Transverse colon (tissue), 4 donors: ENCODE results near the gene VNN1. TPM values are rescaled to one million over a fixed set of nuclear protein-coding genes. Genes with fewer than 3 reads are reported as not detected.

Experiments used
- DNase-seq: peaks from one replicate; pipeline ENCODE4 v3.0.0-alpha.2; 2019
- H3K27ac ChIP-seq, 4 donors: fragments of 200-600 bp; sonication (generic); 2 replicates each; pipeline ENCODE4 v1.5.1; 2016 to 2018; ENCODE audit warnings: inconsistent platforms in 4 of 4
- H3K27me3 ChIP-seq: fragments of 200-600 bp; sonication (generic); 2 replicates; pipeline ENCODE4 v1.5.1; 2017; ENCODE audit warnings: inconsistent platforms
- H3K36me3 ChIP-seq, 4 donors: fragments of 200-600 bp; sonication (generic); 2 replicates each; pipeline ENCODE4 v1.5.1; 2017 to 2019; ENCODE audit warnings: inconsistent platforms in 4 of 4
- H3K4me1 ChIP-seq, 4 donors: fragments of 200-600 bp; sonication (generic); 2 replicates each; pipeline ENCODE4 v1.5.1; 2017 to 2020; ENCODE audit warnings: inconsistent platforms in 4 of 4
- H3K4me3 ChIP-seq, 4 donors: fragments of 200-600 bp; sonication (generic); 1 replicate in 1 of 4; 2 replicates in 3 of 4; pipeline versions ENCODE4 v1.5.1 to v1.6.1; 2017 to 2019; ENCODE audit warnings: inconsistent platforms in 4 of 4
- H3K9me3 ChIP-seq, 2 donors: fragments of 200-600 bp; sonication (generic); 2 replicates each; pipeline ENCODE4 v1.5.1; 2017 to 2019; ENCODE audit warnings: inconsistent platforms in 2 of 2
- EP300 ChIP-seq: sonication (generic); formaldehyde crosslinking; IDR thresholded peaks from one replicate; pipeline ENCODE4 v1.6.1; 2017; ENCODE audit warnings: antibody characterized with exemption, low read depth
- POLR2A ChIP-seq: fragments of 450-650 bp; IDR thresholded peaks from one replicate; pipeline ENCODE4 v1.6.1; 2016; ENCODE audit warnings: antibody characterized with exemption, mild to moderate bottlenecking, moderate library complexity
- POLR2AphosphoS5 ChIP-seq, 3 donors: sonication (generic); formaldehyde crosslinking; IDR thresholded peaks; one replicate each; pipeline ENCODE4 v1.6.1; 2016; ENCODE audit warnings: antibody characterized with exemption in 3 of 3
- WGBS, 2 donors: methylation state at CpG; one replicate each; pipeline ENCODE4 v1.1.5; 2018; ENCODE audit warnings: low coverage in 1 of 2; 5-methylcytosine and 5-hydroxymethylcytosine counted together
- in situ Hi-C, 4 donors: fragments of 200-750 bp; cut with MboI; loops; one replicate each; pipeline versions ENCODE4 v1.15.0 to v1.15.1; 2017; ENCODE audit warnings: low sequenced_read_pairs in 3 of 4, low pct_ligation_motif_present in 1 of 4, low pct_unique_long_range_greater_than_20kb in 1 of 4
- intact Hi-C: fragments of 100-400 bp; cut with DNase I; formaldehyde crosslinking; loops from one replicate; pipeline ENCODE4 v1.15.1; 2023; ENCODE audit warnings: low total_unique reads
- total RNA-seq, 4 donors: library from RNA; depleted of rRNA; stranded (reverse); fragments of >200 nt; gene quantifications; one replicate each; pipeline ENCODE4 v1.1.0, GENCODE V29; 2016
- TF ChIP-seq, protein P1 (sequence below), 5 experiments: fragments of 200-600 bp in 3 of 5; fragments of 450-650 bp in 2 of 5; sonication (generic) in 3 of 5; IDR thresholded peaks; 1 replicate in 2 of 5; 2 replicates in 3 of 5; pipeline ENCODE4 v1.5.1; 2016 to 2017; ENCODE audit warnings: antibody characterized with exemption in 5 of 5, inconsistent platforms in 3 of 5, mild to moderate bottlenecking in 2 of 5, moderate library complexity in 1 of 5

Gene VNN1
- total RNA-seq, 4 donors from 2014 or later, result 0.75 to 39.5 (median 2.1) TPM; not detected in 1

DNA sequence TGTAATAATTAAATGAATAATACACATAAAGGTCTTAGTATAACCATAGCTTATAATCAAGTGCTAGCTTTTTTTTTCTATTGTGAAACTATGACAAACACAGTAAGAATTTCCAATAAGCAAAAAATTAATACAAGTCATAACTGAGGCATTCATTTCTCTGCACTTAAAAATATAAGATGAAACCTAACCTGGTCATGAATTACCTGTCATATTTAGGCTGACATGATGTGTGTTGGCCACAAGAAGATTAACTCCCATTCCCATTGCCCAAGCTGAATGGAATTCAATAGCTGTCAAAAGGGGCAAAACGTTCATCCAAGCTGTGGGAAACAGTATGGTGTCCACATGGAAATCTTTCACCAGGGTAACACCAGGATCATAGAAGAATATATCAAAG, 38.4 kb upstream of the VNN1 start:
- intact Hi-C loops, result no loop called here
- in situ Hi-C loops, result loop anchor here in 3 of 4 donors (25.0 kb wide), 1 partner anchor 215 kb away; the partner anchor contains the start of gene TAAR9 (in 3 of the 3)
- Histone ChIP-seq H3K27me3 (no peaks in the 10 kb centered on the region), H3K27ac (no peak overlapping the region), H3K9me3 (no peaks in the 10 kb centered on the region), H3K36me3 (no peaks in the 10 kb centered on the region), H3K4me3 (no peak overlapping the region), H3K4me1 (no peaks in the 10 kb centered on the region)
- 78 to 80% methylated on average over 1 of the region's 1 CpG for WGBS, 2 donors
- DNase-seq, result no peak
- TF ChIP-seq EP300, result no peak
- TF ChIP-seq POLR2A, result no peak
- no peak for TF ChIP-seq POLR2AphosphoS5 (IDR thresholded peaks at IDR 0.05)
- TF ChIP-seq, protein P1, sequence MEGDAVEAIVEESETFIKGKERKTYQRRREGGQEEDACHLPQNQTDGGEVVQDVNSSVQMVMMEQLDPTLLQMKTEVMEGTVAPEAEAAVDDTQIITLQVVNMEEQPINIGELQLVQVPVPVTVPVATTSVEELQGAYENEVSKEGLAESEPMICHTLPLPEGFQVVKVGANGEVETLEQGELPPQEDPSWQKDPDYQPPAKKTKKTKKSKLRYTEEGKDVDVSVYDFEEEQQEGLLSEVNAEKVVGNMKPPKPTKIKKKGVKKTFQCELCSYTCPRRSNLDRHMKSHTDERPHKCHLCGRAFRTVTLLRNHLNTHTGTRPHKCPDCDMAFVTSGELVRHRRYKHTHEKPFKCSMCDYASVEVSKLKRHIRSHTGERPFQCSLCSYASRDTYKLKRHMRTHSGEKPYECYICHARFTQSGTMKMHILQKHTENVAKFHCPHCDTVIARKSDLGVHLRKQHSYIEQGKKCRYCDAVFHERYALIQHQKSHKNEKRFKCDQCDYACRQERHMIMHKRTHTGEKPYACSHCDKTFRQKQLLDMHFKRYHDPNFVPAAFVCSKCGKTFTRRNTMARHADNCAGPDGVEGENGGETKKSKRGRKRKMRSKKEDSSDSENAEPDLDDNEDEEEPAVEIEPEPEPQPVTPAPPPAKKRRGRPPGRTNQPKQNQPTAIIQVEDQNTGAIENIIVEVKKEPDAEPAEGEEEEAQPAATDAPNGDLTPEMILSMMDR (IDR thresholded peaks at IDR 0.05), result no peak

GRCh38 chr6:132751828-132752227, 38.0 kb upstream of the VNN1 start:
- no peaks in the 10 kb centered on the region for H3K36me3 ChIP-seq
- 83 to 100% methylated on average over 1 of the region's 1 CpG for WGBS, 2 donors
- H3K4me3 ChIP-seq, result no peak overlapping the region
- H3K27me3 ChIP-seq, result no peaks in the 10 kb centered on the region
- DNase-seq, result no peak
- no peaks in the 10 kb centered on the region for H3K4me1 ChIP-seq
- H3K27ac ChIP-seq, result no peak overlapping the region
- TF ChIP-seq POLR2A (no peak), EP300 (no peak), POLR2AphosphoS5 (IDR thresholded peaks at IDR 0.05) (no peak)
- TF ChIP-seq, protein P1 (IDR thresholded peaks at IDR 0.05), result no peak
- no peaks in the 10 kb centered on the region for H3K9me3 ChIP-seq
- intact Hi-C loops, result no loop called here
- in situ Hi-C loops, result loop anchor here in 3 of 4 donors (25.0 kb wide), 1 partner anchor 215 kb away; the partner anchor contains the start of gene TAAR9 (in 3 of the 3)

- H3K27ac ChIP-seq, result no peak overlapping the region
- in situ Hi-C loops (loop anchor here in 3 of 4 donors (25.0 kb wide), 1 partner anchor 214 kb away; the partner anchor contains the start of gene TAAR9 (in 3 of the 3)), intact Hi-C loops (no loop called here)
- no peaks in the 10 kb centered on the region for H3K36me3 ChIP-seq
- no peaks in the 10 kb centered on the region for H3K9me3 ChIP-seq
- DNase-seq, result no peak
- H3K27me3 ChIP-seq, result no peaks in the 10 kb centered on the region
- TF ChIP-seq POLR2AphosphoS5 (IDR thresholded peaks at IDR 0.05), result no peak
- TF ChIP-seq POLR2A, result no peak
- TF ChIP-seq EP300, result no peak
- TF ChIP-seq, protein P1 (IDR thresholded peaks at IDR 0.05), result no peak
- H3K4me1 ChIP-seq, result no peaks in the 10 kb centered on the region
- H3K4me3 ChIP-seq, result no peak overlapping the region
- 77 to 89% methylated on average over 4 of the region's 4 CpGs for WGBS, 2 donors
Measured at GRCh38 chr6:132751306-132751705, 37.5 kb upstream of the VNN1 start.

DNA sequence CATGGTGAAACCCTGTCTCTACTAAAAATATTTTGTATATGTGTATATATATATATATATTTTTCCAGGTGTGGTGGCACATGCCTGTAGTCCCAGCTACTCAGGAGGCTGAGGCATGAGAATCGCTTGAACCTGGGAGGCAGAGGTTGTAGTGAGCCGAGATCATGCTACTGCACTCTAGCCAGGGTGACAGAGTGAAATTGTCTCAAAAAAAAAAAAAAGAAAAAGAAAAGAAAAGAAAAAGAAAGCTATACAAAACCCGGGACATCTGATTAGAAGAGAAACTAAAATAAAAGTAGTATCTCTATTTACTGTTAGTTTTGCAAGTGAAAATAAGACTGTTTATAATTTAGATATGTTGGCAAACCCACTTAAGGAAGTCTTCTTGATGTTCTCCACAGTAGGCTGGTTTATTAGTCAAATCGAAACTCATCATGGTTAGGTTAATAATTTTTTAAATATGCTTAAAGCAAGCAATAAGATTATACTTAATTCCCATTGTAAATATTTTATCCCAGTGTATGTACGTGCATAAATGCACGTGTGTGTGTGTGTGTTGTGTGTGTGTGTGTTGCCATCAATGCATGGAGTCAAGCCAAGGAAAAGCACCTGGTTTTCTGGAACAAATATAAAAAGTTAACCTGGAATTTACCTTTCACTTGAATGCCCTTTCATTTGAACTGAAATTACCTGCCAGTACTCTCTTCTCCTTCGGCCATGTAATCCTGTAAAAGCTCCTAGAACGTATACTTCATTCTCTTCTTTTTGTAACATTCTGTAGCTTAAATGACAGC, 36.8 kb upstream of the VNN1 start:
- no peaks in the 10 kb centered on the region for H3K4me1 ChIP-seq
- intact Hi-C loops, result no loop called here
- 45 to 48% methylated on average over 8 of the region's 8 CpGs for WGBS, 2 donors
- no peak overlapping the region for H3K27ac ChIP-seq
- H3K27me3 ChIP-seq, result no peaks in the 10 kb centered on the region
- in situ Hi-C loops, result loop anchor here in 3 of 4 donors (25.0 kb wide), 1 partner anchor 213 kb away; the partner anchor contains the start of gene TAAR9 (in 3 of the 3)
- TF ChIP-seq, protein P1 (IDR thresholded peaks at IDR 0.05), result no peak
- TF ChIP-seq POLR2AphosphoS5 (IDR thresholded peaks at IDR 0.05) (no peak), EP300 (no peak), POLR2A (no peak)
- no peak for DNase-seq
- no peak overlapping the region for H3K4me3 ChIP-seq
- H3K36me3 ChIP-seq, result no peaks in the 10 kb centered on the region
- no peaks in the 10 kb centered on the region for H3K9me3 ChIP-seq
